DMS153 treated with DMSO at 0.1 percent for 48 hours (cell line): ENCODE measurements around the gene EMILIN1.
"Not testable (repeated sequence)": the region's sequence is repeated elsewhere in the genome, so short reads cannot be mapped to it uniquely, and the experiment has no call there.

Experiments used
- DNase-seq: peaks from one replicate; lab custom pipeline; 2025; ENCODE audit not compliant: unreplicated experiment; lab: John Stamatoyannopoulos, UW

Gene EMILIN1

DNA sequence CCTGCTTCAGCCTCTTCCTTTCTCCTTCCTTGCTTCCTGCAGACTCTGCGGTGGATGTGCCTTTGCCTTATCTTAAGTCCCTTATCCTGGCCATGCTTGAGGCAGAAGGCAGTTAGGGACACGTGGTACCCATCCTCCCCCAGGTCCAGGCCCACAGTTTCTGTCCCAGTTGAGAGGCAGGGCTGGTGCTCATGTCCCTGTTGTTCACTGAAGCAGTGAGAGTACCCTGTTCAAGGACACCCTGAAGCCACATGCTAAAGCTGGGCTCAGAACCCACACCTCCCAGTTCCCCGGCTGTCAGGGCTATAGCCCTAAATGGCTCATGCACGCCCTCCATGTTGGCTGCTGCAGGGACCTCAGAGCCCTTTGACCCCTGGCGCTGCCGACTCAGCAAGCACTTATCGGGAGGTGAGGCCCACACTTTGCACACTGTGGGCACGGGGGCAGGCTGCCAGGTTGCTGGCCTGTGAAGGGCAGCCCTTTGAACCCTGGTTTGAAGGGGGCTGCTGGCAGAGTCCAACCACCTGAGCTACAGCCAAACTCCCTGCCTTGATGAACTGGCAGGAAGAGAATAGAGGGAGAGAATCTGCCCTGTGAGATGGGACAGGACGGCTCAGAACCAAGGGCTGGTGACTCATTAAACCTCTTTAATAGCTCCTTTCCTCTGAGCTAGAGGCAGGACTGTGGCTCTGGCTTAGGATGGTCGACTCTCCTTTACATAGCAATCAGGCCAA, 14.4 kb downstream of the EMILIN1 start:
- DNase-seq: no peak

DNA sequence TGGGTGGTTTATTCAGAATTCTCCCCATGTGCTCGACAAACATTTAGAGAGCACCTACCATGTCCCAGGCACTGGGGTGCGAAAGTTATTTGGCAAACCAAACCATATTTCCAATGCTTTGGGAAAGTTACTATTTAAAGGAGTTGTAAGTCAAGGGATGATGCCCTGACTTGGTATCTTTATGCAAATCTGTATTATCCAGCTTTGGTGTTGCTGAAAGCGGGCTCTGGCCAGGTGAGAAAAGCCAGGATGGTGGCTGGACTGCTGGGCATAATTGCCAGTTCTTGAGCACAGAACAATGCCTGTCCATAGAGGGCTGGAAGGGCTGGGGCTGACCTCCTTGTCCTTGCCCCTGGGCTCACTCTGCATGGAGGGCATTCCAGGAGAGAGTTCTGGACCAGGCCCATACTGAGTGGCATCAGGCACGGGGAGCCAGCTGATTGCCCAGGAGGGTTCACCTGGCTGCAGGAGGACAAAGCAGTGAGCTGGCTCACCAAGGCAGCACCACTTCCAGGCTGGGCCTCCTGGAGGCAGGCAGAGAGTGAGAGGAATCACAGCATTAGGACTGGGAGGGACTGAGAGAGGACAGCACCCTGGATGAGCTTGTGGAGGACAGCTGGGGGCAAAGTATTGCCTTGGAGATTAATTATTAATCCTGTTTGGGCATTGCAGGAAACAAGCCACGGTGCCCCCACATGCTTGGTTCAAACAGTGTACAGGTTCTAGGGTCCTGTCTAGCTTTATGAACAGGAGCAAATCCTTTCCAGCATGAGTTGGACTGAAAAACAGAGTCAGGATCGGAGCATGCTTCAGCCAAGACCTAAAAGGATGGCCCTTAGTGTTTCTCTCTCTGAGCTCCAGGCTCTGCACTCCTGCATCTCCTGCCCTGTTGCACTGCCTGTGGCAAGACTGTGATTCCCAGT, 15.3 kb downstream of the EMILIN1 start:
- no peak for DNase-seq

DNA sequence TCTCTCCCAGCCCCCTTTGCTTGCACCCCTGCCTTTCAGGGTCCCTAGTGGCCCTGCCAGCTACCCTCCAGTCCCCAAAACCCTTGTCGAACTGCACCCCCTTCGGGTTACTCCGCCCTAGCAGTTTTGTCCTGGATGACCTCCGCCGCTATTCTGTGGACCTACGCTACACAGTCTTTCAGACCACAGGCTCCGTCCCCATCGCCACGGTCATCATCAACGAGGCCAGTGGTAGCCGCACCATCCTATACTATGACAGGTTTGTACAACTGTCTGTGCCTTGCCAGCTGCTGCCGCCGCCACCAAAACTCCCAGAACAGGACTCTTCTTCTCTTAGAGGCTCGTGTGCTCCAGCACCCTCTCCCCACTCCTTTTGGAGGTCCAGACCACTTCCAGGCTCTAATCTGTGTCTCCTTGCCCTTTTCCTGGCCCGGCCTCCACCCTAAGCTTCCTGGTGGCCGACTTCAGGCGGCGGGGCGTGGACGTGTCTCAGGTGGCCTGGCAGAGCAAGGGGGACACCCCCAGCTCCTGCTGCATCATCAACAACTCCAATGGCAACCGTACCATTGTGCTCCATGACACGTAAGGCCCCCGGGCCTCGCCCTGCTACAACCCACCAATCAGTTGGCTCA, 16.1 kb downstream of the EMILIN1 start:
- no peak for DNase-seq

DNA sequence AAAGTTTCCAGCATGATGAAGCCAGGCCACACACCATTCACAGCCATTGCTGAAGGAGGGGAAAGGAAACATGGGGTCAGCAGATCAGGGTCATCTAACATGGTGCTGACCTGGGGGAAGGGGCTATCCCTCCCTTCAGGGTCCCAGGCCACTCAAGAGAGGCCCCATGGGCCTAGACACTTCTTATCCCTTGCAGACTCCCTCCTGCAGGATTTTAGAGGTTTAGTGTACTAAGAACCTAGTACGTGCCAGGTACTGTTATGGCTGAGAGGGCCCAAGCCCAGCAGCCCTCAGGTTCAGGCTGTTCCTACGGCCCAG, 17.0 kb downstream of the EMILIN1 start:
- no peak for DNase-seq

DNA sequence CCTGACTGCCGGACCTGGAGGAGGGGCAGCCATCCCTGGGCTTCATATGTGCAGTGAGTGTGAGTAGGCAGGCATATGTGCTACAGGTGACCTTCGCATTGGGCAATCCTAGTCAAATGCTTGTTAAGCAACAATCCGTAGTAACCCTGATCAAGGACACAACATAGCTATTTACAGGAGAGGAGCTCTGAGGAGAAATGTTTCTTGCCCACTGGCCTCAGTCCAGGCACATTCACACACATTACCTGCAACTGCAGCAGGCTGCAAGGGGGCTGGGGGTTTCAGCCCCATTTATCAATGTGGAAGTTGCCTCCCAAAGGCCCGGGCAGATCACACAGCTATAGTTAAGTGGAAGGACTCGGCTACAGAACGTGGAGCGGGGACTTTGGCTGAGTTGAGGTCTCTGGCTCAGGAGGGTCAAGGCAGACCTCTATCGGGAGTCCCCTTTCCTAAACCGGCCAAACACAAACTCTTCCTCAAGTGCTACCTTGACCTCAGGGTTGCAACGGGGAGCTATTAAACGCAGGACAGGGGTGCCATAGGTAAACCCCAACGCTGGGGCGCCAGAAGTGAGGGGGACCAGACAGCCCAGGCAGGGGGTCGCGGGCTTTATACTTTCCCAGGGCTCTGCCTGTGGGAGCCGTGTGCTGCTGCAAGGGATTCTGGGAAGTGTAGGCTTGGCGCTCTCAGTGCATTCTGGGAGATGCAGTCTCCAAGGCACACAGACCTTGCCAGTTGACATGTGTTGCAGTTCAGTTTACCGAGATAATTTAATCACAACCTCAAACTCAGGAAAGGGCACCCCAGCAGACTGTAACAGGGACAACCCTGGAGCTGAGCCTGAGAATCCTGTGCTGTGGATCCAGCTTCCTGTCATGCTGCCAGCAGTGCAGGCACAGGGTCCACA, 17.6 kb downstream of the EMILIN1 start:
- peak; percentile 12 for DNase-seq

DNA sequence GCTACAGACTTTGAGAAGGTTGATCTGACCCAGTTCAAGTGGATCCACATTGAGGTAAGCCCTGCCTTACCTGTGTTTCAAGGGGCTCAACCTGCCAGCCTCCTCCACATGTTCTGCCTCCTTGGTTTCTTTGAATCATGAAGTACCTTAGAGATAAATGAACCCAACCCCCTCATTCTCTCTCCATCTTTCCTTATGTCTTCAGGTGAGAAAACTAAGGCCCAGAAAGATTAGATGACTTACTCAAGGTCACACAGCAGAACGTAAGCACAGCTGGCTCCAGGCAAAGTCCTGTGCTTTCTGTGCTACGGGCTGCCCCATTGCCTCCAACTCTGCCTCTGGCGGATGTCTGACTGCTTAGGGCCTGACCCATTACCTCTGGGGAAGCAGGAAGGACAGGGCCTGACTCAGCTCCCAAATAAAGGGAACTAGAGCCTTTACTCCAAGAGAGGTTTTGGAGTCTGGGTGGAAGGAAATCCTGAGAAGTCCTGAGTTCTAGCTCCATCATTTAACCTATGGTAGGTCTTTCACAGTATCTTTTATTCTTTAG, 18.4 kb downstream of the EMILIN1 start:
- no peak for DNase-seq

DNA sequence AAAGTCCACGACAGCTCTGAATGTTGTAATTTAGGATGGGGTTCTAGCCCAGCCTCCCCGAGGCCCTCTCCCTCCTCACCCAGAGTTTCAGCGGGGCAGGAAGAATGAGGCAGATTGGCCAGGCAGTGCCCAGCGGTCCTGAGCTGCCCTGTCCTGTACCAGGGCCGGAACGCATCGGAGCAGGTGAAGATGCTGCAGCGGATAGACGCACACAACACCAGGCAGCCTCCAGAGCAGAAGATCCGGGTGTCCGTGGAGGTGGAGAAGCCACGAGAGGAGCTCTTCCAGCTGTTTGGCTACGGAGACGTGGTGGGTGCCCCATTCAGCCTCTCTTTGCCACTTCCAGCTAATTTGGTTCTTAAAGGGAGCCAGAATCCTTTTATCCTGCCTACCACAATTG, 18.9 kb downstream of the EMILIN1 start:
- DNase-seq: no peak

DNA sequence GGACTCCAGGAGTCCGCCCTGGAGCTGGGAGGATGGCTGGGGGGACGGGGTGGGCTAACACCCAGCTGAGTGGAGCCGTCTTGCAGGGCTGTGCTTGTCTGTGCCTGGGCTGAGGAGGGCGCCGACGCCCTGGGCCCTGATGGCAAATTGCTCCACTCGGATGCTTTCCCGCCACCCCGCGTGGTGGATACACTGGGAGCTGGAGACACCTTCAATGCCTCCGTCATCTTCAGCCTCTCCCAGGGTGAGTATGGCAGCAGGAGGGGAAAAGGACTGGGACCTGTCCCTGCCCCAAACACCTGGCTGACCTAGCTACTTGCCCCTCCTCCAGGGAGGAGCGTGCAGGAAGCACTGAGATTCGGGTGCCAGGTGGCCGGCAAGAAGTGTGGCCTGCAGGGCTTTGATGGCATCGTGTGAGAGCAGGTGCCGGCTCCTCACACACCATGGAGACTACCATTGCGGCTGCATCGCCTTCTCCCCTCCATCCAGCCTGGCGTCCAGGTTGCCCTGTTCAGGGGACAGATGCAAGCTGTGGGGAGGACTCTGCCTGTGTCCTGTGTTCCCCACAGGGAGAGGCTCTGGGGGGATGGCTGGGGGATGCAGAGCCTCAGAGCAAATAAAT, 21.0 kb downstream of the EMILIN1 start:
- DNase-seq: no peak

DNA sequence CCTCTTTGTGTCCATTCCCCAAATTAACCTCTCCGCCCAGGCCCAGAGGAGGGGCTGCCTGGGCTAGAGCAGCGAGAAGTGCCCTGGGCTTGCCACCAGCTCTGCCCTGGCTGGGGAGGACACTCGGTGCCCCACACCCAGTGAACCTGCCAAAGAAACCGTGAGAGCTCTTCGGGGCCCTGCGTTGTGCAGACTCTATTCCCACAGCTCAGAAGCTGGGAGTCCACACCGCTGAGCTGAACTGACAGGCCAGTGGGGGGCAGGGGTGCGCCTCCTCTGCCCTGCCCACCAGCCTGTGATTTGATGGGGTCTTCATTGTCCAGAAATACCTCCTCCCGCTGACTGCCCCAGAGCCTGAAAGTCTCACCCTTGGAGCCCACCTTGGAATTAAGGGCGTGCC, 21.6 kb downstream of the EMILIN1 start:
- DNase-seq: no peak

DNA sequence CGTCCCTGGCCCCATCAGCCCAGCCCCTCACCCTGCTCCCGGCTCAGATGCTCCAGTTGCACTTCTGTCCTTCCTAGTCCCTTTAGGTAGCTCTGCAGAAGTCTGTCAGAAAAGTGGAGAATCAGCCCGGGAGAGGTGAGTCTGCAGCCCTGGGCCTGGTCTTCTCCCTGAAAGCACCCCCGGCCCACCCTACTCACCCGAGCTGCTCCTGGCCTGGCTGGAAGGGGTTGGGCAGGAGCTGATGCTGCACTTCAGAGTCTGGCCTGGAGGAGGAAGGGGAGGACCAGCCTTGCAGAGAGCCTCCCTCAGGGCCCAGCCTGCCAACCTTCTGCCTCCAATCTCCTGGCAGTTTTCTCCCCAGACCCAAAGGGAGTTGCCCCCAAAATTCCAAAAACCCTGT, 23.9 kb downstream of the EMILIN1 start:
- no peak for DNase-seq

DNA sequence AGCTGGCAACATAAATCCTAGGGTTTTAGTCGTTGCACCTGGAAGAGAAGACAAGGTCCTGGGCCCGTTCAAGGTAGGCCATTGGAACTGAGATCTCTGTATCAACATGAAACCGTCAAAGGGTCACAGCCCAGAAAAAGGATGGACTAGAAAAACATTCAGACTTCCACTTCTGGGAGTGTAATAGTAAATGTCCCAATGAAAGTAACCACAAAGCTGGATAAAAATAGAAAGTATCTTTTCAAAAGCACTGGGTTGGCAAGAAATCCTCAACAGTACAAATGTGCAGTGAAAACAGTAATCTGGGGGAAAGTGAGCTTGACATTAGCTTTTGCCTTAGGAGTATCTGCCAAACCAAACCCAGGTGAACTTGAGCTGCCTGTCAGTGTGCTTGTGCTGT, 27.6 kb downstream of the EMILIN1 start:
- DNase-seq: no peak

DNA sequence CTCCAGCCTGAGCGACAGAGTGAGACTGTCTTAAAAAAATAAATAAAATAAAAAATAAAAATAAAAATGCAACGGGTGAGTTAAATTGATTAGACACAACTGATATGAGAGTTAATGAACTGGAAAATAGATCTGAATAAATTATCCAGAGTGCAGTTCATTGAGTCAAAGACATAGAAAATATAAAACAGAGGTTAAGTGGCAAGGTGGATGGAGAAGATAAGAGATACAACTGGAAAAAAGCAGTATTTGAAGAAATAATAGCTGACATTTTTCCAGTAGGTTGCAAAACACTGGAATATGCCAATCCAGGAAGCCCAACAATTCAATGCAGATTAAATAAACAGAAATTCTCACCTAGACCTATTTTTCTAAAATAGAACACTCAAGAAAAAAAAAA, 29.8 kb downstream of the EMILIN1 start:
- no peak for DNase-seq

DNA sequence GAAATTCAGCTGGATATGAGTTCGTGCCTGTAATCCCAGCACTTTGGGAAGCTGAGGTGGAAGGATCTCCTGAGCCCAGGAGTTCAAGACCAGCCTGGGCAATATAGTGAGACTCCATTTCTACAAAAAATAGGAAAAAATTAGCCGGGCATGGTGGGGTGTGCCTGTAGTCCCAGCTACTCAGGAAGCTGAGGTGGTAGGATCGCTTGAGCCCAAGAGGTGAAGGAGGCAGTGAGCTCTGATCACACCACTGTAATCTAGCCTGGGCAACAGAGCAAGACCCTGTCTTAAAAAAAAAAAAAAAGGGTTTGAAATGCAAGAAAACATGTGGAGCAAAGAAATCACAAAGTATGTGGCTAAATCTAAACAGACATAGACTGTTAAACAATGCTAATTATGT, 30.7 kb downstream of the EMILIN1 start:
- DNase-seq: no peak

DNA sequence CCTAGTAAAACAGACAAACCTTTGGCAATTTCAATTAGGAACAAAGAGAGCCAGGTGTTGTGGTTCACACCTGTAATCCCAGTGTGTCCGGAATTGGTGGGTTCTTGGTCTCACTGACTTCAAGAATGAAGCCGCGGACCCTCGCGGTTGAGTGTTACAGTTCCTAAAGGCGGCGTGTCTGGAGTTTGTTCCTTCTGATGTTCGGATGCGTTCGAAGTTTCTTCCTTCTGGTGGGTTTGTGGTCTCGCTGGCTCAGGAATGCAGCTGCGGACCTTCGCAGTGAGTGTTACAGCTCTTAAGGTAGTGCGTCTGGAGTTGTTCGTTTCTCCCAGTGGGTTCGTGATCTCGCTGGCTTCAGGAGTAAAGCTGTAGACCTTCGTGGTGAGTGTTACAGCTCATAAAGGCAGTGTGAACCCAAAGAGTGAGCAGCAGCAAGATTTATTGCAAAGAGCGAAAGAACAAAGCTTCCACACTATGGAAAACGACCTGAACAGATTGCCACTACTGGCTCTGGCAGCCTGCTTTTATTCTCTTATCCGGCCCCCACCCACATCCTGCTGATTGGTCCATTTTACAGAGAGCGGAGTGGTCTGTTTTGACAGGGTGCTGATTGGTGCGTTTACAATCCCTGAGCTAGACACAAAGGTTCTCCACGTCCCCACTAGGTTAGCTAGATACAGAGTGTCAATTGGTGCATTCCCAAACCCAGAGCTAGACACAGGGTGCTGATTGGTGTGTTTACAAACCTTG, 32.4 kb downstream of the EMILIN1 start:
- not testable (repeated sequence) for DNase-seq

DNA sequence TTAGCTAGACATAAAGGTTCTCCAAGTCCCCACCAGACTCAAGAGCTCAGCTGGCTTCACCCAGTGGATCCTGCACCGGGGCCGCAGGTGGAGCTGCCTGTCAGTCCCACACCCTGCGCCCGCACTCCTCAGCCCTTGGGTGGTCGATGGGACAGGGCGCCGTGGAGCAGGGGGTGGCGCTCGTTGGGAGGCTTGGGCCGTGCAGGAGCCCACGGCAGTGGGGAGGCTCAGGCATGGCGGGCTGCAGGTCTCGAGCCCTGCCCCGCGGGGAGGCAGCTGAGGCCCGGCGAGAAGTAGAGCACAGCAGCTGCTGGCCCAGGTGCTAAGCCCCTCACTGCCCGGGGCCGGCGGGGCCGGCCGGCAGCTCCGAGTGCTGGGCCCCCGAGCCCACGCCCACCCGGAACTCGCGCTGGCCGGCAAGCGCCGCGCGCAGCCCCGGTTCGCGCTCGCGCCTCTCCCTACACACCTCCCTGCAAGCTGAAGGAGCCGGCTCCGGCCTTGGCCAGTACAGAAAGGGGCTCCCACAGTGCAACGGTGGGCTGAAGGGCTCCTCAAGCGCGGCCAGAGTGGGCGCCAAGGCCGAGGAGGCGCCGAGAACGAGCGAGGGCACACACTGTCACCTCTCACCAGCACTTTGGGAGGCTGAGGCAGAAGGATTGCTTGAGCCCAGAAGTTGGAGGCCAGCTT, 33.1 kb downstream of the EMILIN1 start:
- DNase-seq: not testable (repeated sequence)

DNA sequence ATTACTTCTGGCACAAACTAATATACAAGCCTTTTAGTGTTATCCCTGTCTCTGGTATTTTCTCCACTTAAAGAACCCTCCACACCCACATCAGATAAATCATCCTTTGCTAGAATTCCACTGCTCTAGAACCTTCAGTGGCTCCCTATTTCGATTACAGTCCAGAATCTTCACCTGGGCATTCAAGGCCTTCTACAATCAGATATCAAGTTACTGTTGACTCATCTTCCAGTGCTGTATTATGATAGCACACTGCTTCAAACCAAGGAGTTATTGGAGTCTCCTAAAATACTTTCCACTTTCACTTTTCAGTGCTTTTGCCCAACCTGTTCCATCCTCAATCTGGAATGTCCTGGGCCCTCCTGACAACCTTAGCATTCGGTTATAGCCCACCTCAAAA, 37.1 kb downstream of the EMILIN1 start:
- DNase-seq: no peak

DNA sequence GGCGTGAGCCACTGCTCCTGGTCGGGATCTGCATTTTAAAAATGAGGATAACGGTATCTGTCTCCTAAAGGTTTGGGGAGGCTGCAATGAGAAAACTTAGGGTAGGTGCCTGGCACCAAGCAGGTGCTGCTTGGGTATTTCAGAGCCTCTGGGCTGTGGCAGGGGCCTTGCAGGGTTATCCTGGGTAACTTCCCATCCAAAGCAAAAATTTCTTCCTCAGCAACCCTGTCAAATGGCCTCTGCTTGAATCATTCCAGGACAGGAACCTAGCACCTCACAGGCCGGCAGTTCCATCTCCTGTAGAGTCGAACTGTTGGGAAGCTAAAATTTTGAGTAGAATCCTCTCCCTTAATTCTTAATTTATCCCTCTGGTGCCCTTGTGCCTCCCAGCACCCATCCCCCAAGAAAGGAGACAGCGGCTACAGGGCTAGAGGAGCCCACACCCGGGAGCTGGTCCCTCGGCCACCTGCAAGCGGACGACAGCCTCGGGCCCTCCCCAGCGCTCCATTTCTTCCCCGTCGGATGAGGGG, 39.6 kb downstream of the EMILIN1 start:
- DNase-seq: no peak

DNA sequence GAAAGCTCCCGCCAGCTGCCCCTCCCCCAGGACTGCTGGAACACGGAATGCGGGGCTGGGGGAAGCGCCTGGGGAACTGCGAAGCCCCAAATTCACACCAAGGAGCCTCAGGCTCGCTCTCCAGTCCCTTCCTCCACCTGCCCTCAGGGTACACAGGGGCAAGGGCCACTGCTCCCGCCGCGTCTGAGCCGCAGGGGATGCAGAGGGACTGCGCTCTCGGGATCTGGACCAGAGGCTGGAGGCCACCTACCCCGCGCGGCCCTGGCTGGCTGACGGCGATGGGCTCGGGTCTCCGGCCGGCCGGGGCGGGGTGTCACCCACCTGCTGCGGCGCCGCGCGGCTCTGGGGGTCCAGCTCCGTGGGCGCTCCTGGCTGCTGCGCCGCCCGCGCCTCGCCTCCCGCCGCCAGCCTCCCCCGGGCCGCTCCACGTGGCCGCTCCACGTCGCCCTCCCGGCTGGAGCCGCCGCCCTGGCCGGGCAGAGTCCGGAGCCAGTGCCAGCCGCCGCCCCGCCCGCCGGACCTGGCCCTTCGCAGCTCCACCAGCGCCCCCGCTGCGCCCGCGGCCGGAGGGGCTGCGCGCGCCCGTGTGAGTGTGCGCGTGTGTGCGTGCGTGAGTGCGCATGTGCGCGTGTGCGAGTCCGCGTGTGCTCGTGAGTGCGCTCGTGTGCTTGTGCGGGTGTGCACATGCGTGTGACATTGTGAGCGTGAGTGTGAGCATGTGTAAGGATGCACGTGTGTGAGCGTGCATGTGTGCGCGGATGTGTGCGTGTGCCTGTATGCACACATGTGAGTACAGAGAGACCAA, 40.3 kb downstream of the EMILIN1 start, which contains the start of gene CGREF1:
Gene CGREF1, minus strand, starts transcription at position 604 of the 805 bp plus-strand sequence. CDS start 14,762 bp downstream, outside the sequence.
- DNase-seq: no peak
